HCT116 (cell line): Measurements from ENCODE around the gene IL11RA.

Experiments
- CEBPB ChIP-seq: IDR thresholded peaks from 2 replicates; pipeline ENCODE4 v1.6.1; 2012; ENCODE audit warnings: low read depth
- CTCF ChIP-seq, 3 experiments: fragments of 200-600 bp in 1 of 3; sonication (generic) in 1 of 3; IDR thresholded peaks in 2 of 3; conservative IDR thresholded peaks in 1 of 3; 2 replicates each; pipeline ENCODE4 v1.5.1; 2012 to 2017; ENCODE audit warnings: low read depth in 2 of 3, low read length in 2 of 3, antibody characterized with exemption in 1 of 3, borderline replicate concordance in 1 of 3, control low read depth in 1 of 3, mild to moderate bottlenecking in 1 of 3, mixed read lengths in 1 of 3, mixed run types in 1 of 3, moderate library complexity in 1 of 3; ENCODE audit not compliant: insufficient read depth in 1 of 3
- JUND ChIP-seq: IDR thresholded peaks from 2 replicates; pipeline ENCODE4 v1.6.1; 2012
- POLR2AphosphoS5 ChIP-seq: IDR thresholded peaks from 2 replicates; pipeline ENCODE4 v1.6.1; 2011; ENCODE audit warnings: mild to moderate bottlenecking, low read depth, low read length, moderate library complexity
- RAD21 ChIP-seq: IDR thresholded peaks from 2 replicates; pipeline ENCODE4 v1.6.1; 2012; ENCODE audit warnings: low read depth, mild to moderate bottlenecking
- YY1 ChIP-seq: IDR thresholded peaks from 2 replicates; pipeline ENCODE4 v1.6.1; 2011; ENCODE audit warnings: low read length, low read depth, moderate library complexity, mild to moderate bottlenecking; ENCODE audit not compliant: insufficient replicate concordance; ENCODE audit errors: extremely low read depth
- ZNF274 ChIP-seq: fragments of 200-500 bp; sonication (Bioruptor generic); IDR thresholded peaks from 2 replicates; pipeline ENCODE4 v1.6.1; 2014; ENCODE audit warnings: mild to moderate bottlenecking, low read depth, low read length, inconsistent platforms
- TF ChIP-seq, protein P1 (sequence below): IDR thresholded peaks from 2 replicates; pipeline ENCODE4 v1.6.1; 2012
- TF ChIP-seq, protein P2 (sequence below): IDR thresholded peaks from 2 replicates; pipeline ENCODE4 v1.6.1; 2011; ENCODE audit warnings: mild to moderate bottlenecking, low read length, moderate library complexity; ENCODE audit not compliant: insufficient replicate concordance; ENCODE audit errors: extremely low read depth

GRCh38 chr9:34675869-34676268 is 23.9 kb downstream of the IL11RA start:
- no peak for TF ChIP-seq CTCF (IDR thresholded peaks at IDR 0.05 in 2 of 3, conservative IDR thresholded peaks at IDR 0.05 in 1 of 3; ENCODE audit: borderline replicate concordance in 1 of 3, insufficient read depth in 1 of 3, low read depth in 2 of 3, low read length in 2 of 3)
- no peak for TF ChIP-seq ZNF274
- TF ChIP-seq, protein P1, sequence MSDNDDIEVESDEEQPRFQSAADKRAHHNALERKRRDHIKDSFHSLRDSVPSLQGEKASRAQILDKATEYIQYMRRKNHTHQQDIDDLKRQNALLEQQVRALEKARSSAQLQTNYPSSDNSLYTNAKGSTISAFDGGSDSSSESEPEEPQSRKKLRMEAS, result no peak
- TF ChIP-seq, protein P2, sequence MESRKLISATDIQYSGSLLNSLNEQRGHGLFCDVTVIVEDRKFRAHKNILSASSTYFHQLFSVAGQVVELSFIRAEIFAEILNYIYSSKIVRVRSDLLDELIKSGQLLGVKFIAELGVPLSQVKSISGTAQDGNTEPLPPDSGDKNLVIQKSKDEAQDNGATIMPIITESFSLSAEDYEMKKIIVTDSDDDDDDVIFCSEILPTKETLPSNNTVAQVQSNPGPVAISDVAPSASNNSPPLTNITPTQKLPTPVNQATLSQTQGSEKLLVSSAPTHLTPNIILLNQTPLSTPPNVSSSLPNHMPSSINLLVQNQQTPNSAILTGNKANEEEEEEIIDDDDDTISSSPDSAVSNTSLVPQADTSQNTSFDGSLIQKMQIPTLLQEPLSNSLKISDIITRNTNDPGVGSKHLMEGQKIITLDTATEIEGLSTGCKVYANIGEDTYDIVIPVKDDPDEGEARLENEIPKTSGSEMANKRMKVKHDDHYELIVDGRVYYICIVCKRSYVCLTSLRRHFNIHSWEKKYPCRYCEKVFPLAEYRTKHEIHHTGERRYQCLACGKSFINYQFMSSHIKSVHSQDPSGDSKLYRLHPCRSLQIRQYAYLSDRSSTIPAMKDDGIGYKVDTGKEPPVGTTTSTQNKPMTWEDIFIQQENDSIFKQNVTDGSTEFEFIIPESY, result no peak
- TF ChIP-seq RAD21, result no peak
- TF ChIP-seq JUND, result no peak
- no peak for TF ChIP-seq YY1
- TF ChIP-seq CEBPB, result no peak
- no peak for TF ChIP-seq POLR2AphosphoS5
